K562 (cell line): ENCODE measurements around the gene KAZALD1. TPM values are rescaled to one million over a fixed set of nuclear protein-coding genes. Genes with fewer than 3 reads are reported as not detected.
A peak's percentile ranks its signal among the peaks of the same experiment; 100 is the strongest.

ENCODE experiments used
- ASH1L ChIP-seq: fragments of 450-650 bp; IDR thresholded peaks from 2 replicates; pipeline ENCODE4 v1.6.1; 2018; ENCODE audit warnings: borderline replicate concordance, mild to moderate bottlenecking, low read depth; ENCODE audit not compliant: partially characterized antibody
- CBFA2T3 ChIP-seq: fragments of 450-650 bp; IDR thresholded peaks from 2 replicates; pipeline ENCODE4 v1.6.1; 2017
- CXXC5 ChIP-seq: fragments of 250-450 bp; sonication (Bioruptor Pico); IDR thresholded peaks from 2 replicates; pipeline ENCODE4 v1.8.0; 2022; ENCODE audit warnings: inconsistent platforms, mild to moderate bottlenecking, moderate library complexity
- DEAF1 ChIP-seq: fragments of 450-650 bp; formaldehyde crosslinking; IDR thresholded peaks from 2 replicates; pipeline ENCODE4 v1.4.0; 2020; ENCODE audit warnings: mild to moderate bottlenecking, moderate library complexity
- E2F3 ChIP-seq: fragments of 250-450 bp; sonication (Bioruptor Pico); IDR thresholded peaks from 2 replicates; pipeline ENCODE4 v1.4.0; 2020; ENCODE audit warnings: mild to moderate bottlenecking
- FIP1L1 ChIP-seq: fragments of 200-400 bp; formaldehyde crosslinking; IDR thresholded peaks from 2 replicates; pipeline ENCODE4 v1.6.1; 2018; ENCODE audit warnings: mild to moderate bottlenecking, low read depth, low read length; ENCODE audit not compliant: poor library complexity, severe bottlenecking
- FOXK2 ChIP-seq, 2 experiments: fragments of 450-650 bp; IDR thresholded peaks in 1 of 2; conservative IDR thresholded peaks in 1 of 2; 2 replicates each; pipeline ENCODE4 v1.6.1; 2016; ENCODE audit warnings: low read depth in 2 of 2, mild to moderate bottlenecking in 1 of 2
- HNRNPL ChIP-seq: fragments of 200-400 bp; formaldehyde crosslinking; IDR thresholded peaks from 2 replicates; pipeline ENCODE4 v1.6.1; 2017; ENCODE audit warnings: low read depth, mild to moderate bottlenecking, low read length
- KLF10 ChIP-seq: fragments of 250-450 bp; sonication (Bioruptor Pico); IDR thresholded peaks from 2 replicates; pipeline ENCODE4 v1.6.1; 2021; ENCODE audit warnings: matching md5 sums
- LCOR ChIP-seq: sonication (generic); formaldehyde crosslinking; IDR thresholded peaks from 2 replicates; pipeline ENCODE4 v1.8.0; 2022; ENCODE audit warnings: mild to moderate bottlenecking, missing genetic modification reagents
- LEF1 ChIP-seq: fragments of 450-650 bp; IDR thresholded peaks from 2 replicates; pipeline ENCODE4 v1.6.1; 2016; ENCODE audit warnings: mild to moderate bottlenecking
- MAZ ChIP-seq, 2 experiments: fragments of 450-650 bp in 1 of 2; sonication (generic) in 1 of 2; formaldehyde crosslinking; IDR thresholded peaks in 1 of 2; conservative IDR thresholded peaks in 1 of 2; 2 replicates each; pipeline versions ENCODE4 v1.4.0 to v1.5.0; 2020; ENCODE audit warnings: mild to moderate bottlenecking in 1 of 2, missing genetic modification reagents in 1 of 2
- MCM5 ChIP-seq: fragments of 450-650 bp; IDR thresholded peaks from 2 replicates; pipeline ENCODE4 v1.6.1; 2016; ENCODE audit warnings: low read depth
- PCBP1 ChIP-seq: fragments of 200-400 bp; formaldehyde crosslinking; IDR thresholded peaks from 2 replicates; pipeline ENCODE4 v1.6.1; 2018; ENCODE audit warnings: mild to moderate bottlenecking, low read depth, low read length; ENCODE audit not compliant: poor library complexity, severe bottlenecking
- PHF21A ChIP-seq: fragments of 450-650 bp; IDR thresholded peaks from 2 replicates; pipeline ENCODE4 v1.6.1; 2017; ENCODE audit warnings: low read depth, borderline replicate concordance
- PRMT5 ChIP-seq: sonication (generic); formaldehyde crosslinking; IDR thresholded peaks from 2 replicates; pipeline ENCODE4 v1.5.0; 2020; ENCODE audit warnings: missing genetic modification reagents
- RCOR1 ChIP-seq, 2 experiments: IDR thresholded peaks; 2 replicates each; pipeline ENCODE4 v1.6.1; 2012; ENCODE audit warnings: low read depth in 2 of 2, low read length in 2 of 2, borderline replicate concordance in 1 of 2, improper control_type of control experiment in 1 of 2
- SIRT6 ChIP-seq: IDR thresholded peaks from one replicate; pipeline ENCODE4 v1.6.1; 2012; ENCODE audit warnings: low read depth, mild to moderate bottlenecking, control low read depth, inconsistent platforms, low read length, moderate library complexity
- TCF15 ChIP-seq: fragments of 250-450 bp; sonication (Bioruptor Pico); IDR thresholded peaks from 2 replicates; pipeline ENCODE4 v1.8.0; 2022; ENCODE audit warnings: moderate library complexity, mild to moderate bottlenecking, inconsistent platforms
- UBTF ChIP-seq, 2 experiments: IDR thresholded peaks; 2 replicates each; pipeline ENCODE4 v1.6.1; 2012; ENCODE audit warnings: improper control_type of control experiment in 2 of 2, low read depth in 2 of 2, low read length in 2 of 2, borderline replicate concordance in 1 of 2
- ZC3H11A ChIP-seq: IDR thresholded peaks from 2 replicates; pipeline ENCODE4 v1.6.1; 2012; ENCODE audit warnings: low read depth, low read length, improper control_type of control experiment
- ZNF124 ChIP-seq: sonication (generic); formaldehyde crosslinking; IDR thresholded peaks from 2 replicates; pipeline ENCODE4 v1.8.1; 2022; ENCODE audit warnings: missing genetic modification reagents
- ZNF586 ChIP-seq: fragments of 450-650 bp; formaldehyde crosslinking; conservative IDR thresholded peaks from 2 replicates; pipeline ENCODE4 v1.4.0; 2020; ENCODE audit warnings: mild to moderate bottlenecking, moderate library complexity
- polyA plus RNA-seq, 8 experiments: library from polyadenylated mRNA; depleted of rRNA in 4 of 8; stranded (reverse) in 5 of 8; unstranded in 3 of 8; fragments of >200 nt; fragmentation: Nextera tagmentation in 2 of 8; fragmentation: Illumina TruSeq in 1 of 8; extraction: Ambion mirVana in 2 of 8; extraction: Trizol in 1 of 8; gene quantifications; 2 replicates each; pipeline versions ENCODE4 v1.2.1 to v1.2.3, GENCODE V29; 2011 to 2014; ENCODE audit warnings: inconsistent platforms in 1 of 8, missing spikeins in 1 of 8
- total RNA-seq, 7 experiments: library from RNA; depleted of rRNA in 6 of 7; stranded (reverse); fragments of >200 nt in 6 of 7; fragmentation: Illumina TruSeq in 2 of 7; extraction: Trizol in 2 of 7; gene quantifications; 2 replicates each; pipeline versions ENCODE4 v1.2.1 to v1.2.3, GENCODE V29; 2011 to 2021; ENCODE audit warnings: low replicate concordance in 1 of 7

Gene KAZALD1
- total and polyA plus RNA-seq, 9 of the 15 experiments (the other 6 are each of a cell fraction or from before 2014, with no cell fraction given), result 0.15 to 10.0 (median 4.9) TPM

- TF ChIP-seq ZNF586 (CRISPR knock-in tag) (no peak), KLF10 (CRISPR knock-in tag) (no peak), ZC3H11A (no peak), FIP1L1 (peak; percentile 51), MCM5 (no peak), PCBP1 (no peak), MAZ (CRISPR knock-in tag; conservative IDR thresholded peaks at IDR 0.05 in 1 of 2, IDR thresholded peaks at IDR 0.05 in 1 of 2) (0 out of 4 replicates have a peak, but pooled peaks of 1 of the 2 experiments have one; percentile 27), PRMT5 (CRISPR knock-in tag) (no peak), ASH1L (no peak), SIRT6 (no peak), LEF1 (no peak), UBTF (IDR thresholded peaks at IDR 0.05; ENCODE audit: borderline replicate concordance in 1 of 2, low read depth in 2 of 2, low read length in 2 of 2) (peak; percentile 92 to 94), HNRNPL (no peak), PHF21A (no peak), TCF15 (no peak), DEAF1 (CRISPR knock-in tag) (peak; percentile 20; the same call in 1 of the 2 replicates), ZNF124 (CRISPR knock-in tag) (no peak), RCOR1 (IDR thresholded peaks at IDR 0.05; ENCODE audit: borderline replicate concordance in 1 of 2, low read depth in 2 of 2, low read length in 2 of 2) (no peak), FOXK2 (conservative IDR thresholded peaks at IDR 0.05 in 1 of 2, IDR thresholded peaks at IDR 0.05 in 1 of 2; ENCODE audit: low read depth in 2 of 2) (no peak), E2F3 (CRISPR knock-in tag) (no peak), CBFA2T3 (0 out of 2 replicates have a peak, but pooled peaks have one; percentile 4), CXXC5 (CRISPR knock-in tag) (peak; percentile 36; the same call in 1 of the 2 replicates), LCOR (CRISPR knock-in tag) (no peak)
These were observed 43.0 kb upstream of the KAZALD1 start (continued) for GRCh38 chr10:101018600-101019439.
